NCI-H460 (cell line): ENCODE measurements around the gene P2RX2. TPM values are rescaled to one million over a fixed set of nuclear protein-coding genes. Genes with fewer than 3 reads are reported as not detected.

Source experiments
- DNase-seq: peaks from one replicate; pipeline ENCODE4 v3.0.0-alpha.2; 2016; ENCODE audit warnings: low read depth; ENCODE audit errors: extremely low read depth
- small RNA-seq, 2 experiments: library from RNA; depleted of rRNA; stranded (forward); fragments of <200 nt; gene quantifications; one replicate each; pipeline ENCODE3, GENCODE V24; 2014
- total RNA-seq: library from RNA; depleted of rRNA; stranded (reverse); fragments of >200 nt; shearing (Covaris generic); gene quantifications from 2 replicates; pipeline ENCODE4 v1.2.3, GENCODE V29; 2014; rRNA removed

P2RX2 gene
- total RNA-seq, 1 experiment from 2014 or later = not detected

DNA sequence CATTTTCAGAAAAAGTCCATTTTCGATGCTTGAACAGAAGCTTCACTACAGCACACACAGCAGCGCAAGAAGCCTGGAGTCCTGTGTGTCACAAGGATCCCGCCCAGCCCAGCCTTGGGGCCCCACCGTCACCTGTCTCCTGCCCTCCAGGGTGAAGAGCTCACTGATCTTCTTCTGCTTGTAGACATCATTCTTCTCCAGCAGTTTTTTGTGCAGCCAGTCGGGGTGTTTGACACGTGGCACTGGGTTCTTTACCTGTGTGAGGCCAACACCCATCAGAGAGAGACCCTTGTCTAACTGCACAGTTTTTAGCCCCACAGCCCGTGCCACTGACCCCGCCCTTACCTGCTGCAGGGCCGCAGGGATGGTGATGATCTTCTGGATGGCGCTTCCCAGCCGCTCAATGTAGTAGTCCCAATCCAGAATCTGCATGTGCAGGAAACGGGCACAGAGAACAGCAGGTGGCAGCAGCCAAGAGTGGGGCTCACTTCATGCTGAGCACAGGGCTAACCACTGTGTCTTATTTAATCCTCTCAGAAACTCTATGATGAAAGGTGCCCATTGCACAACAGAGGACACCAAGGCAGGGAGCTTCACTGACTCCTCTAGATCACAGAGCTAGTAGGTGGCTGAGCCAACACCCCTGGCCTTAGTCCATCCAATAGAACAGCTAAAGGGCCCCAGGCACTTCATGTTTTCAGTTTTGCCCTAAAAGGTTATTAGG is 38.6 kb downstream of the P2RX2 start:
- no peak for DNase-seq

DNA sequence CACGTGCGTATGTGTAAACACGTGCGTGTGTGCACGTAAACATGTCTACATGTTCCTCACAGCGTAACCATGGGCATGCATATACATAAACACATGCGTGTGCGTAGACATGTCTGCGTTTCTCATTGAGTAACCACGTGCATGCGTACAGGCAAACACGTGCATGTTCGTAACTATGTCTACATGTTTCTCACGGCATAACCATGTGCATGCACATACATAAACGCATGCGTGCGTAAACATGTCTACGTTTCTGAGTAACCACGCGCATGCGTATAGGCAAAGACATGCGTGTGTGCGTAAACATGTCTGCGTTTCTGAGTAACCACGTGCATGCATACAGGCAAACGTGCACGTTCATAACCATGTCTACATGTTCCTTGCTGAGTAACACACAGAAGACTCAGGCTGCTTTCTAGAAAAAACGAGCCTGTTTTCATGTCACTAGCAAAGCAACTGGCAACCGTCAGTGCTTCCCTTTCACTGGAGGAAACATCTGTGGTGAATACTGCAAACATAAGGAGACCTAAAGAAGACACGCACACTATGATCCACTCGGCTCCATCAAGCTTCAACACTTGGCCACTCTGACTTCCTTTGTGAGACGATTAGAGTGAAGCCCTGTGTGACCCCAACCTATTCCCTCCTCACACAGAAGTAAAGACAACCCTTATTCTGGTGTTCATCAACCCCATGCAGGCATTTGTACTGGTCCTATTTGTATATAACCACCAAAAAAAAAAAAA is 39.7 kb downstream of the P2RX2 start:
- no peak for DNase-seq

DNA sequence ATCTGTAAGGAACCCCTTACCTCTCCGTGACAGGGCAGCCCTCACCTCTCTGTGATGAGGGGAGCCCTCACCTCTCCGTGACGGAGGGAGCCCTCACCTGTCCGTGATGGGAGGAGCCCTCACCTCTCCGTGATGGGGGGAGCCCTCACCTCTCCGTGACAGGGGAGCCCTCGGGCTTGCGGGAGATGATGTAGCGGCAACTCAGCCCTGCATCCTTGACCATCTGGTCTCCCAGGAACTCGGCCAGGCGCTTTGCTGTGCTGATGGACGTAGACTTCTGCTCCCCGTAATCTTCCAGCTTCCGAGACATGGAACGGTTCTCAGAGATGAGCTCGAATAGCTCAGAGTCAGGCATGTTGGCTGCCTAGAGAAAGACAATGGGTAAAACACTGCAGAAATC is 40.6 kb downstream of the P2RX2 start:
- no peak for DNase-seq

DNA sequence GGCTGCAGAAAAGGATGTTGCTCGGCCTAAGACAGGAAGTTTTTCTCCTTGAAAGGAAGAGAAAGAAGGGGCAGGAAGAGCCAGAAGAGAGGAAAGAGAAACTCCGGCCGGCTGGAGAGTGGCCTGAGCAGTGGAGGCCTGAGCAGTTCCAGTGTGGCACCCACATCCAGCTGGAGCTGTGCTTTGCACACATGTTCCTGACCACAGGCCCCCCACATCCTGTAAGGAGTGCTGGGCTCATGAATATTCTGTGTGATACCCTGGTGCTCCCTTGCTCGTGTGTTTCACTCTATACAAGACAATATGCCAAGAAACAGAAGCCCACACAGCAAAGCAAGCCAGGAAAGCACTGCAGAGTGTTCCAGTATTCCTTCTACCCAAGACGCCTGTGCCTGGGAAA is 41.5 kb downstream of the P2RX2 start:
- DNase-seq = no peak

DNA sequence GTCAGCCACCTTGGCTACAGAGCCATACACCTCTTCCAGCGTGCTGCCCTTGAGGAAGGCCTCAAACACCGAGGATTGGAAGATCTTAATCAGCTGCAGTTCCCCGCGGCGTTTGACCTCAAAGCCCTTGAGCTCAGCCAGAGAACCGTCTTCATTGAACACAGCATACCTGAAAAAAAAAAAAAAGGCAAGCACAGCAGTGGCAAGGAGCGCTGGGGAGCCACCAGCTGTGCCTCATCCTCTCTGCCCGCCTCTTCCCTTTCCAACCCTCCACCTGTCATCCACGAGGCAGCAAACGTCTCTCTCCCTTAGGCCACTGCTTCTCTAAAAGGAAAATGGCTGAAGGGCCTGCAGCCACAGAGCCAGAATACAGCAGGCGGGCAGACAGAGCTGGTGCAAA is 42.4 kb downstream of the P2RX2 start:
- no peak for DNase-seq

DNA sequence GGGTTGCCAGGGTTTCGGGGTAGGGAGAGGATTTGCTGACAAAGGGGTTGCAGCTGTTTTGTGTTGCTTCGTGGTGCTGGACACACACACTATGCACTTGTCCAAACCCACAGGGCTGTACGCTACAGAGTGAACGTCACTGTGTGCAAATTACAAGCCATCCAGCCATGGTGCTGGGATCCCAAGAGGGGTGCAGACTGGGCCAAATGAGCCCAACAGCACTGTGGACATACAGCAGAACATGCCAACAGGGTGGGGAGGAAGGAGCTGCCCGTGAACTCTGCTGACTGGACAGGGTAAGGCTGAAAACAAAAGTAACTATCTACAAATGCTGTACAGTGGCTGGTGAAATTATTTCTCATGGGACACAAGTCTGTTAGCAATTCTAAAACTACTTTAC is 43.4 kb downstream of the P2RX2 start:
- DNase-seq = no peak

DNA sequence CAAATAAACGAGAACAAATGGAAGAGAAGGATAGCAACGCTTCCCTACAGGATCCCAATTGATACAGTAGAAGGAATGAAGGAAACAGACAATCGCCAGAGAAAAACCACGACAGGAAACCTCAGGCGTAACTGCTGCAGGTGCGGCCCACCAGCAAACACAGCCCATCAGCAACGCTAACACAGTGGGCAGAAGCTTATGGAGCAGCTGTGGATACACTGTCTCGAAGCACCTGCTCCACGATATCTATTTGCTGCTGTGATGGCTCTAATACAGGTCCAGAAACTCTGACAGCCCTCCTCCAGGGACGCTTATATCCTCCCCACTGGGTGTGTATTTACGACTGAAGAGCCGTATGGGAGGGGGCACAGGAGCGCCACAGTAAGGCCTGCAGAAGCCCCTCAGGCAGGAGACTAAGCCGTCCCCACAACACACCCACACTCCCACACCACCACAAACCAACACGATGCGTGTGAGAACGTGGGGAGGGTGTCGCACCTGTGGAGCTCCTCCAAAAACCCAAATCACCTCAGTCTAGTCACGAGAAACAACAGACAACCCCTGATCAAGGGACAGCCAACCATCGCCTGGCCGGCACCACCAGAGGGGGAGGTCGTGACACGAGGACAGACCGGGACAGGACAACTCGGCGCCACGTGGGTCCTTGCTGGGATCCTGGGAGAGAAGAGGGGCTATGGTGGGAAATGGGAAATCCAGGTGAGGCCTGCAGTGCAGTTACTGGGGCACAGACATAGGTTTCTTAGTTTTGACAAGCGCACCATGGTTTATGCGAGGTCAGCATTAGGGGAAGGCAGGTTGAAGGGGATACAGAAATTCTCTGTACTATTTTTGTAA is 44.6 kb downstream of the P2RX2 start:
- DNase-seq = no peak

DNA sequence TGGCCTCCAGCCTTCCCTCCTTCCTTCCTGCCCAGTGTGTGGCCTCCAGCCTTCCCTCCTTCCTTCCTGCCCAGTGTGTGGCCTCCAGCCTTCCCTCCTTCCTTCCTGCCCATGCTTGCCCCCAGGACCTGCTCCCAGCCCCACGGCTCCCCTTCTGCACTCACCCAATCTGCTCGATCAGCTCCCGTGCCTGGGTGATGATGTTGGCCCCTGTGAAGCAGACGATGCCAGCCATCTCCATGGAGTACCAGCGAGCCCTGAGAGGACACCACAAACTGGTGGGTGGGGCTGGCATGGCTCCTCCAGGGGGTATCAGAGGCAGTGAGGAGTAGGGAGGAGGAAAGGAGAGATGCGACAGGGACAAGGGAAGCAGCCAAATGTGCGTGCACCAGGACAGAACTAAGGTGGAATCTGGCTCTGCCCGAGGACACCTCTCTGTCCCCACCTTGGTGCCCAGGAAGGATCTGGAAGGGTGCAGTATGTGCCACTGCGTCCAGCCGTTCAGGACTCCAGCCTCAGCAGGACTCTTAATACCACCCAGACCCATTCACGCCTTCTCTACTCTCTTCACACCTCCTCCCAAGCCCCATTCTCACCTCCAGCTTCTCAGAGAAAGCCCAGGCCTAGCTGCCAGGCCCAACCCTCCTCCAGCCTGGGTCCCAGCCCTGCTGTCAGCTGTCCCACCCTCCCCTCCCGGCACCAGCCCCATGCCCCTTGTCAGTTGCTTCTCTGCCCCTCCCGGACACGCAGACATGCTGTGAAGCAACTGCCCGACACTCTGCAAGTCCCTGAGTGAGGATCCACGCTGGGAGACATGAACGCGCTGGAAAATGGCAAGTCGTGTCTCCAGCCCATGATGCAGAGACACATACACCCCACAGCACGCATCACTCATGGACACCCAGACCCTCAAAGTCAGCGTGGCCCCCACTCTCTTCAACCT is 45.9 kb downstream of the P2RX2 start:
- DNase-seq = no peak

DNA sequence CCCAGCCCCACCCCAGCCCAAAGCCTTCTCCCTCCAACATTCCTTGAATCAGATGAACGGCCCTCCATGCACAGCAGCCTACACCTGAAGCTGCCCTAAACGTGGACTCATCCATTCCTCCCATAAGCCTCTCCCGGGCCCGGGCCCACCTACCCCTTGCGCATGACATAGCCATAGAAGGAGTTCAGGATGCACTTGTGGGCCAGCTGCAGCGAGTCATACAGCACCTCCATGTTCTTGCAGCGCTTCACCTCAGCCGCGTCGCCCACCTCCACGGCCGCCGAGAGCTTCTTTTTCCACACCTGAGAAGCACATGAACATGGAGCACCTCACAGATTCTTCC is 46.5 kb downstream of the P2RX2 start:
- DNase-seq = no peak

DNA sequence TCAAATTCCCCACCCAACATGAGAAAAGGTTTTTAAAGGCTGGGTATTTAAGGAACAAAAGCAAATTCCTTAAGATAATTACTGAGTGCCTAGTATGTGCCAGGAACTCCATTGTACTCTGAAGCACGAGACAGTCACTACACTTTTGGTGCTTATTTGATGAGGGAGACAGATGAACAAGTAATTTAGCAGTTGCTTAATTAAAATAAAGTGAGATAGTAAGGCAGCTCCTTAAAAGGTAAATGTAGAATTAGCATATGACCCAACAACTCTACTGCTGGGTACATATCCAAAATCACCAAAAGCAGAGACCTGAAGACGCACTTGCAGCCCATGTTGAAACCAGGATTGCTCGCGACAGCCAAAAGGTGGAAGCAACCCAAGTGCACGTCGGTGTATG is 47.2 kb downstream of the P2RX2 start:
- no peak for DNase-seq

DNA sequence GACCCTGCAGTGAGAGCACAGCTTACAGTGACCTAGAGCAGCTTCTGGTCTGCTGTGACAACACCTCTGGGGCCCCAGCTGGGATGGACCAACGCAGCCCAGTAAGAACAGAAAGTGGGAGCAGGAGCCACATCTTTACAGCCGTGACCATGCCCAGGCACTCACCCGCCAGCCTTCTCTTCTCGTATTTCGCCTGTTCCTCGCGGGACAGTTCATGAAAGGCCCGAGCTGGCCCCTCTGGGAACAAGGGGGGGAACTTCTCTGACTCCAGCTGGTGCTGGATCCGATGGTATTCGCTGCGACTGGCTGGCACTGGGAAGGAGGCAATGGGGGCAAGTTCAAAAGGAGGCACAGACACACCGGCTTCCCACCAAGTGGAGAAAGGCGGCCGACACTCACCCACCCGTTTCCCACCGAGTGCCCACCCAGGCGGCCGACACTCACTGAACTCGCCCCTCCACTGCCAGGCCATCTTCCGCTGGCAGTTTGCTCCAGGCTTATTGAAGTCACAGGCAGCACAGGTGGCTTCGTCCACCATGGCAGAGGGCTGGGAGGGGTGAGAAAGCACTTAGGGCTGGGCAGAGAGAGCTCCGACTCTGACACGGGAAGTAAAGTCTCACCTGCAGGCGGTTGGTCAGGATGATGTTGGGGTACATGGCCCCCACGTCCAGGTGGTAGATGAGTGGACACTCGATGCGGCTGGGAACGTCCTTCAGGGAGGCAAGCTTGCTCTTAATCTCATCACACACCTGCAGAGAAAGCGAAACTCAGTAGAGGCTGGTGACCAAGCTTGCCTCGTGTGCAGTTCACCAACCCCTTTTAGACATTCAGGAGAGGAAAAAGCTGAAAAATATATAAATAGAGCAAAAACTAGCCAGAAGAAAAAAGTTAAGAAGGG is 49.9 kb downstream of the P2RX2 start:
- no peak for DNase-seq

DNA sequence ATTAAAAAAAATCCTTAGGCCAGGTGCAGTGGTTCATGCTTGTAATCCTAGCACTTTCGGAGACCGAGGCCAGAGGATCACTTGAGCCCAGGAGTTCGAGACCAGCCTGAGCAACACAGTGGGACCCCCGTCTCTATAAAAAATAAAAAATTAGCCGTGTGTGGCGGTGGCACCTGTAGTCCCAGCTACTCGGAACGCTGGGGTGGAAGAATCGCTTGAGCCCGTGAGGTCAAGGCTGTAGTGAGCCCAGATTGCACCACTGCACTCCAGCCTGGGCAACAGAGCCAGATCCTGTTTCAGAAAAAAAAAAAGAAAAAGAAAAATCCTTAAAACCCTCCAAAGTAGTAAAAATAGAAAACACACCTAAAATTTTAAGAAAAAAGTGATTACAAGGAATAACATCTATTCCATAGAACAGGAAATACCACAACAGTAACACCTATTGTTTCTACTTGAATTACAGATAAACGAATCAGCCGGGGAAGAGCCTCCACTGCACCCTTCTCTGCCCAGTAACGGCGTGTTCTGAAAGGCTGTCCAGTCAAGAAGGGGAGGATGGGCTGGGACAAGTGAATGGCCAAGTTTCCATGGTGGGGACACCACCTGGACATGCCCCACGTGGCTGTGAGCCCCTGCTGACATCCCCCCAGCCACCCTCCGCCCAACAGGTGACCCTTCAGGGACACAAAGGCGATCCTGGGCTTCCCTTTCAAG is 50.7 kb downstream of the P2RX2 start:
- DNase-seq = no peak

Small RNA genes within 50 kb of the gene (small RNA-seq; reads per million reads assigned to genes)
- gene MIR6763 = 0 to 0.18 reads per million in 2 experiments

Other genes starting within 250 kb of the P2RX2 start
- gene FBRSL1, start 128.6 kb upstream of the P2RX2 start, total RNA-seq = 18.2 and 26.6 TPM in 2 replicates
- not detected in 2 replicates for gene LRCOL1, start 8.2 kb upstream of the P2RX2 start, total RNA-seq
- 23.6 and 25.6 TPM in 2 replicates for gene POLE, start 68.6 kb downstream of the P2RX2 start, total RNA-seq
- 22.5 and 27.3 TPM in 2 replicates for gene PXMP2, start 68.8 kb downstream of the P2RX2 start, total RNA-seq
- 72.9 and 91.2 TPM in 2 replicates for gene PGAM5, start 92.1 kb downstream of the P2RX2 start, total RNA-seq
- 39.1 and 39.4 TPM in 2 replicates for gene ANKLE2, start 143.1 kb downstream of the P2RX2 start, total RNA-seq
- 45.3 and 47.5 TPM in 2 replicates for gene GOLGA3, start 210.1 kb downstream of the P2RX2 start, total RNA-seq